ENCODE data around the gene AHRR. TPM values are rescaled to one million over a fixed set of nuclear protein-coding genes. Genes with fewer than 3 reads are reported as not detected.

The AHRR gene
- total and polyA plus RNA-seq, 9 of the 15 experiments (the other 6 are each of a cell fraction or from before 2014, with no cell fraction given): 0.06 to 1.6 (median 0.75) TPM; not detected in 1

- Histone ChIP-seq H3K79me2 (ENCODE audit: control insufficient read depth, insufficient read depth, low read length) (peaks cover 30% of the 10 kb centered on the region), H3K4me3 (no peak overlapping the region), H3K36me3 (ENCODE audit: control insufficient read depth, insufficient read depth, low read length) (peaks cover under 1% of the 10 kb centered on the region; the same call in 1 of the 3 replicates), H3K9ac (ENCODE audit: insufficient read depth in 1 of 2, low read depth in 2 of 2, low read length in 2 of 2) (peak overlapping the region in 1 of 2 experiments; percentile 11; a peak in 1 of 4 replicates), H3K4me1 (replicated peaks in 1 of 2; ENCODE audit: control insufficient read depth in 2 of 2, insufficient read depth in 2 of 2, low read length in 2 of 2) (peaks cover 17 to 49% of the 10 kb centered on the region in 2 experiments; a peak in 4 of 5 replicates), H3K27me3 (ENCODE audit: control insufficient read depth in 2 of 2, insufficient read depth in 2 of 2, low read length in 2 of 2) (peaks cover 10 to 18% of the 10 kb centered on the region in 2 experiments; a peak in 4 of 5 replicates), H3K4me2 (ENCODE audit: insufficient read depth, low read length) (no peak overlapping the region), H4K20me1 (replicated peaks; ENCODE audit: control insufficient read depth, insufficient read depth, low read length) (no peaks in the 10 kb centered on the region; the same call in 1 of the 2 replicates), H2AFZ (ENCODE audit: low read depth, low read length) (no peak overlapping the region), H3K9me3 (replicated peaks; ENCODE audit: control insufficient read depth, insufficient read depth, low read depth, low read length) (no peaks in the 10 kb centered on the region), H3K9me1 (ENCODE audit: control insufficient read depth, insufficient read depth, low read length) (peaks cover 6% of the 10 kb centered on the region), H3K27ac (ENCODE audit: extremely low read depth, low read depth, low read length) (no peak overlapping the region)
- FAIRE-seq (peak; percentile 49), DNase-seq (ENCODE audit: extremely low read depth in 1 of 4, low spot score in 3 of 4) (no peak), ATAC-seq (no peak)
- ChIA-PET CTCF (ENCODE audit: low intra/inter-chr PET ratio) (no interaction called here), POLR2A (interaction anchor here (0.6 to 1.7 kb wide), 3 partner anchors 9 to 31 kb away, joined by 3 to 6 read pairs (median 3); no protein-coding TSS in a partner anchor)
- TF ChIP-seq RNF219 (CRISPR knock-in tag; IDR thresholded peaks at IDR 0.05): no peak
- no peak for TF ChIP-seq ERF (CRISPR knock-in tag; IDR thresholded peaks at IDR 0.05)
- no peak for TF ChIP-seq GTF3C2 (IDR thresholded peaks at IDR 0.05; ENCODE audit: borderline replicate concordance, extremely low read depth, insufficient read length)
- no peak for TF ChIP-seq NFXL1 (CRISPR knock-in tag; IDR thresholded peaks at IDR 0.05)
- no peak for TF ChIP-seq NONO (IDR thresholded peaks at IDR 0.05; ENCODE audit: low read depth in 2 of 2, low read length in 1 of 2)
- TF ChIP-seq FOXA3 (CRISPR knock-in tag; conservative IDR thresholded peaks at IDR 0.05 in 1 of 2, IDR thresholded peaks at IDR 0.05 in 1 of 2): no peak
- TF ChIP-seq ZNF436 (CRISPR knock-in tag; IDR thresholded peaks at IDR 0.05): no peak
- TF ChIP-seq ETV5 (CRISPR knock-in tag; IDR thresholded peaks at IDR 0.05; ENCODE audit: low read depth): no peak
- no peak for TF ChIP-seq TEAD2 (tag; IDR thresholded peaks at IDR 0.05)
- WGBS (ENCODE audit: insufficient coverage, low coverage, missing lambda C conversion rate): 54% methylated on average over 18 of the region's 18 CpGs
- in situ Hi-C loops (cut with MboI) (no loop called here), intact Hi-C loops (cut with micrococcal nuclease) (no loop called here)
- BruUV-seq (replicated peaks): no TSS peak
Measured at GRCh38 chr5:440401-441201, 119.1 kb downstream of the AHRR start.
